Sigmoid colon (tissue), 7 donors: ENCODE measurements around the gene ADK. TPM values are rescaled to one million over a fixed set of nuclear protein-coding genes. Genes with fewer than 3 reads are reported as not detected.

ENCODE experiments used
- DNase-seq: peaks from one replicate; pipeline ENCODE4 v3.0.0-alpha.2; 2019
- H3K27ac ChIP-seq, 4 donors: fragments of 200-600 bp; sonication (generic); one replicate each; pipeline ENCODE4 v1.5.1; 2016 to 2019; ENCODE audit warnings: mild to moderate bottlenecking in 1 of 4
- H3K27me3 ChIP-seq, 3 donors: fragments of 200-600 bp; sonication (generic); one replicate each; pipeline ENCODE4 v1.5.1; 2019; ENCODE audit warnings: mild to moderate bottlenecking in 1 of 3
- H3K36me3 ChIP-seq, 4 donors: fragments of 200-600 bp; sonication (generic); one replicate each; pipeline ENCODE4 v1.5.1; 2016 to 2019
- H3K4me1 ChIP-seq, 4 donors: fragments of 200-600 bp; sonication (generic); one replicate each; pipeline ENCODE4 v1.5.1; 2017 to 2019
- H3K4me3 ChIP-seq, 4 donors: fragments of 200-600 bp; sonication (generic); one replicate each; pipeline ENCODE4 v1.5.1; 2017 to 2019; ENCODE audit warnings: mild to moderate bottlenecking in 2 of 4, moderate library complexity in 1 of 4
- H3K9me3 ChIP-seq, 4 donors: fragments of 200-600 bp in 3 of 4; sonication (generic) in 3 of 4; one replicate each; pipeline versions ENCODE4 v1.5.1 to v1.6.1; 2013 to 2019
- EP300 ChIP-seq, 4 donors: sonication (generic); formaldehyde crosslinking; IDR thresholded peaks; one replicate each; pipeline ENCODE4 v1.6.1; 2017; ENCODE audit warnings: antibody characterized with exemption in 4 of 4
- POLR2A ChIP-seq, 2 donors: fragments of 450-650 bp; IDR thresholded peaks; one replicate each; pipeline ENCODE4 v1.6.1; 2016; ENCODE audit warnings: antibody characterized with exemption in 2 of 2, mild to moderate bottlenecking in 2 of 2, moderate library complexity in 2 of 2
- POLR2AphosphoS5 ChIP-seq, 4 donors: sonication (generic); formaldehyde crosslinking; IDR thresholded peaks; one replicate each; pipeline ENCODE4 v1.6.1; 2017; ENCODE audit warnings: antibody characterized with exemption in 4 of 4
- WGBS, 2 donors: extraction: QIAGEN DNeasy Blood & Tissue Kit; methylation state at CpG; one replicate each; pipeline ENCODE4 v1.1.7; 2013; 5-methylcytosine and 5-hydroxymethylcytosine counted together
- intact Hi-C: fragments of 100-400 bp; cut with DNase I; formaldehyde crosslinking; loops from one replicate; pipeline ENCODE4 v1.15.1; 2023
- polyA plus RNA-seq, 3 donors: library from polyadenylated mRNA; stranded (reverse); fragments of 200-250 nt; gene quantifications; one replicate each; pipeline ENCODE4 v1.2.3, GENCODE V29; 2013
- total RNA-seq, 4 donors: library from RNA; depleted of rRNA; stranded (reverse); fragments of >200 nt; gene quantifications; one replicate each; pipeline ENCODE4 v1.1.0, GENCODE V29; 2016
- TF ChIP-seq, protein P1 (sequence below), 4 experiments: fragments of 450-650 bp in 3 of 4; fragments of 200-600 bp in 1 of 4; IDR thresholded peaks; one replicate each; pipeline ENCODE4 v1.5.1; 2016 to 2019; ENCODE audit warnings: antibody characterized with exemption in 4 of 4, mild to moderate bottlenecking in 3 of 4, moderate library complexity in 2 of 4
- donor health status: healthy with polysubstance abuse.
- donor health status: Bipolar disorder and iron deficiency.
- donor health status: healthy.

Gene ADK
- total and polyA plus RNA-seq, 7 donors: 15.2 to 31.3 (median 25.3) TPM

- no peak for DNase-seq
- Histone ChIP-seq H3K9me3 (no peaks in the 10 kb centered on the region), H3K4me3 (no peak overlapping the region), H3K27me3 (no peaks in the 10 kb centered on the region), H3K27ac (no peak overlapping the region), H3K4me1 (peaks cover 0 to 12% (median 0%) of the 10 kb centered on the region in 4 donors), H3K36me3 (no peaks in the 10 kb centered on the region)
- TF ChIP-seq, protein P1, sequence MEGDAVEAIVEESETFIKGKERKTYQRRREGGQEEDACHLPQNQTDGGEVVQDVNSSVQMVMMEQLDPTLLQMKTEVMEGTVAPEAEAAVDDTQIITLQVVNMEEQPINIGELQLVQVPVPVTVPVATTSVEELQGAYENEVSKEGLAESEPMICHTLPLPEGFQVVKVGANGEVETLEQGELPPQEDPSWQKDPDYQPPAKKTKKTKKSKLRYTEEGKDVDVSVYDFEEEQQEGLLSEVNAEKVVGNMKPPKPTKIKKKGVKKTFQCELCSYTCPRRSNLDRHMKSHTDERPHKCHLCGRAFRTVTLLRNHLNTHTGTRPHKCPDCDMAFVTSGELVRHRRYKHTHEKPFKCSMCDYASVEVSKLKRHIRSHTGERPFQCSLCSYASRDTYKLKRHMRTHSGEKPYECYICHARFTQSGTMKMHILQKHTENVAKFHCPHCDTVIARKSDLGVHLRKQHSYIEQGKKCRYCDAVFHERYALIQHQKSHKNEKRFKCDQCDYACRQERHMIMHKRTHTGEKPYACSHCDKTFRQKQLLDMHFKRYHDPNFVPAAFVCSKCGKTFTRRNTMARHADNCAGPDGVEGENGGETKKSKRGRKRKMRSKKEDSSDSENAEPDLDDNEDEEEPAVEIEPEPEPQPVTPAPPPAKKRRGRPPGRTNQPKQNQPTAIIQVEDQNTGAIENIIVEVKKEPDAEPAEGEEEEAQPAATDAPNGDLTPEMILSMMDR (IDR thresholded peaks at IDR 0.05): no peak
- TF ChIP-seq POLR2AphosphoS5 (IDR thresholded peaks at IDR 0.05) (no peak), POLR2A (IDR thresholded peaks at IDR 0.05) (no peak), EP300 (IDR thresholded peaks at IDR 0.05) (no peak)
- intact Hi-C loops: no loop called here
These were observed 521.6 kb downstream of the ADK start for GRCh38 chr10:74672430-74673165.

- no peak for DNase-seq
- Histone ChIP-seq H3K4me3 (no peak overlapping the region), H3K27ac (no peak overlapping the region), H3K9me3 (no peaks in the 10 kb centered on the region), H3K36me3 (no peaks in the 10 kb centered on the region), H3K4me1 (peaks cover 0 to 3% (median 0%) of the 10 kb centered on the region in 4 donors), H3K27me3 (no peaks in the 10 kb centered on the region)
- TF ChIP-seq POLR2AphosphoS5 (IDR thresholded peaks at IDR 0.05): no peak
- no peak for TF ChIP-seq POLR2A (IDR thresholded peaks at IDR 0.05)
- TF ChIP-seq EP300 (IDR thresholded peaks at IDR 0.05): no peak
- TF ChIP-seq, protein P1 (IDR thresholded peaks at IDR 0.05): no peak
- intact Hi-C loops: no loop called here
- WGBS, 2 donors: 91 to 93% methylated on average over 1 of the region's 1 CpG
These were observed 523.9 kb downstream of the ADK start for GRCh38 chr10:74674927-74675326.

DNA sequence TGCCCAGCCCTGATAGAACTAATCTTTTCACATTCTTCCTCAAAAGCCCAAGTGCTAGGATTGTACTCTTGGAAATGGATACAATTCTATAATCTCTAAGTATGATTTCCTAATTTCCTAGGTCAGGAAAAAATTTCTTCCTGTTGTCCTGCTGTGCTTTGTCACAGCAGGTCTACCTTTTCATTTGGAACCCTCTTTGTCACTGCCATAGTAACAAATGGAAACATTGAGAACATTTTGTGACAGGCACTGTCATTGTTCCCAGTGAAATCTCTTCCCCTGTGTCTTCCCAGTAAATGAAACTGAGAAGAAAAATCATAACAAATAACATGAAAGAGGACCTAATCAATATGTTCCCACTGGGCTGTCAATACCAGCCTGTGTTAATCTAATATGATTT, 524.5 kb downstream of the ADK start:
- H3K4me1 ChIP-seq: no peaks in the 10 kb centered on the region
- H3K27me3 ChIP-seq: no peaks in the 10 kb centered on the region
- H3K27ac ChIP-seq: no peak overlapping the region
- no peaks in the 10 kb centered on the region for H3K36me3 ChIP-seq
- DNase-seq: no peak
- H3K9me3 ChIP-seq: no peaks in the 10 kb centered on the region
- no peak overlapping the region for H3K4me3 ChIP-seq
- intact Hi-C loops: no loop called here
- TF ChIP-seq EP300 (IDR thresholded peaks at IDR 0.05) (no peak), POLR2A (IDR thresholded peaks at IDR 0.05) (no peak), POLR2AphosphoS5 (IDR thresholded peaks at IDR 0.05) (no peak)
- TF ChIP-seq, protein P1 (IDR thresholded peaks at IDR 0.05): no peak

DNA sequence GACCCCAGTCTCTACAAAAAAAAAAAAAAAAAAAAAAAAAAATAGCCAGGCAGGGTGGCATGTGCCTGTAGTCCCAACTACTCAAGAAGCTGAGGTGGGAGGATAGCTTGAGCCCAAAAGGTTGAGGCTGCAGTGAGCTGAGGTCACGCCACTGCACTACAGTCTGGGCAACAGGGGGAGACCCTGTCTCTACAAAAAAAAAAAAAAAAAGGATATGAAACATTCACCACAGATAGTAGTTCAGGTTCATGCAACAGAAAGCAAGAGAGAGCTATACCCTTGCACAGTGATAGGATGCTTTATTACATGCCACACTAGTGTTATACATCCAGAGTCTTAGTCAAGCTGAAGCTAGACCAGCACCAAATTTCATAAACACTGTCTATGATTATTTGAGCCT, 526.9 kb downstream of the ADK start:
- 81 to 93% methylated on average over 1 of the region's 1 CpG for WGBS, 2 donors
- H3K27ac ChIP-seq: no peak overlapping the region

More for the DNA sequence above, 526.9 kb downstream of the ADK start:
- H3K4me1 ChIP-seq: no peaks in the 10 kb centered on the region
- H3K36me3 ChIP-seq: no peaks in the 10 kb centered on the region
- DNase-seq: no peak
- H3K27me3 ChIP-seq: no peaks in the 10 kb centered on the region
- no peaks in the 10 kb centered on the region for H3K9me3 ChIP-seq
- no peak overlapping the region for H3K4me3 ChIP-seq
- intact Hi-C loops: no loop called here
- TF ChIP-seq, protein P1 (IDR thresholded peaks at IDR 0.05): no peak
- TF ChIP-seq POLR2A (IDR thresholded peaks at IDR 0.05) (no peak), EP300 (IDR thresholded peaks at IDR 0.05) (no peak), POLR2AphosphoS5 (IDR thresholded peaks at IDR 0.05) (no peak)
